NCI-H460 (cell line): ENCODE measurements around the gene DUOX1. TPM values are rescaled to one million over a fixed set of nuclear protein-coding genes. Genes with fewer than 3 reads are reported as not detected.
"Not testable (repeated sequence)": the region's sequence is repeated elsewhere in the genome, so short reads cannot be mapped to it uniquely, and the experiment has no call there.

Source experiments
- DNase-seq: peaks from one replicate; pipeline ENCODE4 v3.0.0-alpha.2; 2016; ENCODE audit warnings: low read depth; ENCODE audit errors: extremely low read depth
- total RNA-seq: library from RNA; depleted of rRNA; stranded (reverse); fragments of >200 nt; shearing (Covaris generic); gene quantifications from 2 replicates; pipeline ENCODE4 v1.2.3, GENCODE V29; 2014

The DUOX1 gene
- total RNA-seq, 1 experiment from 2014 or later = not detected

- no peak for DNase-seq
Observed at GRCh38 chr15:45120081-45120972, 9.5 kb upstream of the DUOX1 start.

DNA sequence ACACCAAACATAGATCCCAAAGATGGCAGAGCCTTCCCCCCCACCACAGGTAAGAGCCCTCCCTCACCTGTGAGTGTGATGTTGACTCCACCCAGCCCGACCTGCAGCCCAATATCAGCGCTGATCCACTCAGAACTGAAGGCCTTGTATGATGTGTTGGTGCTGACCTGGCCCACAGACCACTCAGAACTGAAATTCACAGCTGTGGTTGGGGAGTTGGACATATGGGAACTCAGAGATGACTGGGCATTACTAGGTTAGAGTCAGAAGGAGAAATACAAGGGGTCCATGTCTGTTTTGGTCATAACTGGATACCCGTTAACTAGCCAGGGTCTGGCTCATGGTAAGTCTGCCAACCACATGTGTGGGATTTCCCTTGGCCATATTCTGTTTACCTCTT, 8.8 kb upstream of the DUOX1 start:
- DNase-seq = no peak

GRCh38 chr15:45121706-45122417, 7.9 kb upstream of the DUOX1 start:
- DNase-seq = no peak

DNA sequence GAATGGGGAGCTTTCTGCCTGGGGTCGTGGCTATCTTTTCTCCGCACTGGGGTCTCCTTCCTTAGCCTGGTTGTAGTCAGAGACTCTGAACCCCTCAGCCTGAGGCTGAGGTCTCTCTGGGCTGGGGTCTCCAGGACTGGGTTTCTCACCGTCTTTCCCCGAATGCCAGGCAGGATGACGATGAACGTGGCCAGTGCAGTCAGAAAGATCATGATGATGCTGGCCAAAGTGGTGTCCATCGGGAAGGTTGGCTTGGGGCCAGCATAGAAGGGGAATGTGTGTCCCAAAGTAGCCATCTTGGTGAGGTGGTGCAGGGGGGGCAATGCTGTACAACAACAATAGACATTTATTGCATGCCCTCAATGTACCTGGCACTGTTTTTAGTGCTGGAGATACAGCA, 7.1 kb upstream of the DUOX1 start:
- DNase-seq = no peak

DNA sequence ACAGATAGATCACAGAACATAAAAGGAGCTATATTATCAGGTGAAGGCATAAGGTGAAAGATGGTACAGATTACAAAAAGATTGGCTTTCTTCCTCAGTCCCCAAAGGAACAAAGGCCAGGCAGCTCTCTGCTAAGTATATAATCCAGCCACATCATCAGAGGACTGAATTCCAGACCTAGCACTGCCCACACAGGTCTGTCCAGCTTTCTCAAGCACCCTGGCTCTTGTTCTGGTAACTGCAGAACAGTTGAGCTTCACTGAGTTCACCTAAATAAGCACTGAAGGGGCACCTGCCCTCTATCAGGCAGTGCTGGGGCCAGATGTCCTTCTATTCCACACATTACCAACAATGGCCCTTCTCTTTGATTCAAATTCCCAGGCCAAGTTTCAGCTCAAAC, 6.4 kb upstream of the DUOX1 start:
- DNase-seq = no peak

DNA sequence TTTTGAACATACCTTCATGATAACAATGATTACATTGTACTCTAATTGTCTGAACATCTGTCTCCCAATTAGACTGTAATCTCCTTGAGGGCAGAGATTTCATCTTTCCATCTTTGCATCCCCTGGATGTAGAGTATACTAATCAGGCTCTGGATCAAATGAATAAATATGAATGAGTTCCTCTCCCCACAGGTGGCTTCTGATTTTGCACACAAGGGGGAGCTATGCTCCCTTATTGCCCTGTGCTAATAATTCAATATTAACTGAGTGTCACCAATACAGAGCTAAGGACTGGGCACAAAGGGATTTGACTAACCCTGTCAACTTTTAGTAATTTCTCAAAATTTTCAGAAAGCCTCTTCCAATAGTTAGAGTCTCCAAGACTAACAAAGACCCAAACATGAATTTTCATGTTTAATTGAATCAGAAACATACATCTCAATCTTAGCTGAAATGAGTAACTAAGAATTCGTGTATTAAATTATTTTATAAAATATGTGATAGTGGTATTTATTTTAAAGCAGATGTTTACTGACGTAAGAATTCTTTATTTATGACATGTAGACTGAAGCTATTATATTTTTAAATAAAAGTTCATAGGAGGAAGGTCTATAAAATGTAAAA, 3.1 kb upstream of the DUOX1 start:
- DNase-seq = peak; percentile 39

- no peak for DNase-seq
Observed at GRCh38 chr15:45128971-45129639, 689 bp upstream of the DUOX1 start.

GRCh38 chr15:45130291-45131000, 652 bp downstream of the DUOX1 start:
- DNase-seq = no peak

- DNase-seq = no peak
Observed at GRCh38 chr15:45131510-45131909, 1.7 kb downstream of the DUOX1 start.

DNA sequence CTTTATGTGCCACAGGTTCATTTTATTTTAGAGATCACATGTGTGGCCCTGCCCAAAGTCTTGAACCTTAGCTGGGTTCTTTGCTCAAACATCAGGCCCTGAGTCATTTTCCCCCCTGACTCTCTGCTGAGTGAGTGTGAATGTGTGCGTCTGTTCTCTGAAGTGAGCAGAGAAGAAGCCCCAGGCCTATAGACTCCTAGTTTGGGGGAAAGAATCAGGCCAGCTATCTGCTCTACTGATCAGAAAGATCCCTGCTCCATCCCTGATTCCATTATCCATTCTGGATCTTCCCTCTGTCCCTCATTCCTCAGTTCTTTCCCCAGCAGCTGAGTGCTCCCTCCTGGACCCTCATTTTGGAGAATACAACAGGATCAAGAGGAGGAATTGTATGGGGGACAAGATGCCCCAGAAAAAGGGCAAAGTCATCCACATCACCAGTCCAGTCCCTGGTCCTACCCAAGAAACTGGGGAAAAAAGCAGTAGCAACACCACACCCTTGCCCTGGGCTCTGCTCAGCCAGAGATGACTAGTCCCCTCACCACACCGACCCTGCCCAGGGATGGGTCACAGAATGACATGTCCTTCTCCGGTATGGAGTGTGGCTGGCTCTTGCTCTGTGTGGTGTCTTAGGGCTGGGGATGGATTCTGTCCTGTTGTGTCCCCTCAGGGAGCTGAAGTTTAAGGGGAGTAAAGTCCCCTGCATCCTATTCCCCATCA, 3.2 kb downstream of the DUOX1 start:
- no peak for DNase-seq

DNA sequence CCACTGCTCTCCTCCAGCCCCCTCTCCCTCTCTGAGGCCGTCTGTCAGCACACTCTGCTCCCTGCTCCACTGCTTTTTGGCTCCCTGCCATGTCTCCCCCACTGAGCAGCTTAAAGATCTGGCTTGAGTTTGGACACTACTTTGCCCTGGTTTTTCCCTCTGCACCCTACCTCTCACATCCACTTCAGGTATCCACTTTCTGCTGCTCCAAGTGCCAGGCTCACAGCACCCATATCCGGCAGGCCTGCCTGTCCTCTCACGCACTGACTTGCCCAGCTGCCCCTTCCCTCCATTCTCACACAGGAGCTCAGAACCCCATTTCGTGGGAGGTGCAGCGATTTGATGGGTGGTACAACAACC, 3.7 kb downstream of the DUOX1 start:
- no peak for DNase-seq

DNA sequence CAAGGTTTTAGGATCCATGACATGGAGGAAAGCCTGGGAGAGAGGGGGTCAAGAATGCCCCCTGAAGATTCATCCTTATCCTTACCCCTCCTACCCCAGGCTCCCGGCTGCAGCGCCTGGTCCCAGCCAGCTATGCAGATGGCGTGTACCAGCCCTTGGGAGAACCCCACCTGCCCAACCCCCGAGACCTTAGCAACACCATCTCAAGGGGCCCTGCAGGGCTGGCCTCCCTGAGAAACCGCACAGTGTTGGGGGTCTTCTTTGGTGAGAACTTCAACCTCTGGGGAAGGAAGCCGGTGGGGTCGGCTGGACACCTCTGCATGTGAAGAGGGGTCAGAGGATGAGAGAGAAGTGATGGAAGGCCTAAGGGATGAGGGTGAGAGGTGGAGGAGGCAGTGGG, 4.3 kb downstream of the DUOX1 start:
- DNase-seq = no peak

GRCh38 chr15:45134682-45135604, 5.1 kb downstream of the DUOX1 start:
- no peak for DNase-seq

- not testable (repeated sequence) for DNase-seq
Observed at GRCh38 chr15:45135705-45136377, 6.0 kb downstream of the DUOX1 start.

- no peak for DNase-seq
Observed at GRCh38 chr15:45136378-45136764, 6.6 kb downstream of the DUOX1 start.

GRCh38 chr15:45137703-45138102, 7.9 kb downstream of the DUOX1 start:
- no peak for DNase-seq

- no peak for DNase-seq
Observed at GRCh38 chr15:45138814-45139765, 9.3 kb downstream of the DUOX1 start.
